IMR-90 (cell line): ENCODE measurements around the gene RSBN1L. TPM values are rescaled to one million over a fixed set of nuclear protein-coding genes. Genes with fewer than 3 reads are reported as not detected.

ENCODE experiments used
- ATAC-seq: fragments of 200-7000 bp; cut with Tn5 transposase; 2 replicates; pipeline ENCODE4 v1.9.1; 2020; ENCODE audit warnings: low read depth, mild to moderate bottlenecking, moderate library complexity
- BruUV-seq: library from RNA; stranded (reverse); fragments of 400-500 nt; replicated peaks from 2 replicates; lab custom pipeline; 2021; lab: Mats Ljungman, UMichigan
- CTCF ChIA-PET: fragments of 300-600 bp; formaldehyde crosslinking; extraction: SDS; loops from one replicate; lab custom pipeline; 2021; ENCODE audit warnings: antibody characterized with exemption; lab: Yijun Ruan, JAX
- POLR2A ChIA-PET: fragments of 300-600 bp; sonication (Branson Sonifier 250); formaldehyde crosslinking; loops from one replicate; lab custom pipeline; 2022; ENCODE audit warnings: antibody characterized with exemption; ENCODE audit not compliant: unreplicated experiment; lab: Charles Lee
- DNase-seq: peaks from one replicate; pipeline ENCODE4 v3.0.0; 2013
- H2AFZ ChIP-seq: replicated peaks from 2 replicates; pipeline ENCODE3; 2013; ENCODE audit warnings: low read length, mild to moderate bottlenecking; ENCODE audit not compliant: poor library complexity
- H2AK5ac ChIP-seq: 2 replicates; pipeline ENCODE4 v1.6.1; 2013; ENCODE audit warnings: low read depth, low read length, inconsistent platforms
- H2AK9ac ChIP-seq: replicated peaks from 2 replicates; pipeline ENCODE3; 2013; ENCODE audit warnings: mild to moderate bottlenecking, low read depth, low read length, moderate library complexity; ENCODE audit not compliant: poor library complexity
- H2BK120ac ChIP-seq: 2 replicates; pipeline ENCODE4 v1.6.1; 2013; ENCODE audit warnings: low read depth, low read length, inconsistent platforms
- H2BK15ac ChIP-seq: 3 replicates; pipeline ENCODE4 v1.6.1; 2013; ENCODE audit warnings: low read depth, low read length, inconsistent platforms
- H2BK20ac ChIP-seq: 2 replicates; pipeline ENCODE4 v1.6.1; 2013; ENCODE audit warnings: low read depth, mild to moderate bottlenecking, inconsistent platforms, low read length, moderate library complexity
- H2BK5ac ChIP-seq: 2 replicates; pipeline ENCODE4 v1.6.1; 2013; ENCODE audit warnings: mild to moderate bottlenecking, low read depth, low read length, inconsistent platforms; ENCODE audit not compliant: poor library complexity, severe bottlenecking
- H3K14ac ChIP-seq: replicated peaks from 2 replicates; pipeline ENCODE4 v1.6.1; 2013; ENCODE audit warnings: low read depth, low read length, inconsistent platforms
- H3K18ac ChIP-seq: 2 replicates; pipeline ENCODE4 v1.6.1; 2013; ENCODE audit warnings: low read depth, low read length, control low read depth
- H3K23ac ChIP-seq: 2 replicates; pipeline ENCODE4 v1.6.1; 2013; ENCODE audit warnings: low read depth, low read length, inconsistent platforms
- H3K27ac ChIP-seq: 2 replicates; pipeline ENCODE4 v1.5.1; 2013; ENCODE audit warnings: mild to moderate bottlenecking, control low read depth, low read length; ENCODE audit not compliant: insufficient read depth
- H3K27me3 ChIP-seq: 2 replicates; pipeline ENCODE4 v1.6.1; 2013; ENCODE audit warnings: low read length; ENCODE audit not compliant: control insufficient read depth, insufficient read depth
- H3K36me3 ChIP-seq: 2 replicates; pipeline ENCODE4 v1.6.1; 2013; ENCODE audit warnings: low read length, mixed read lengths; ENCODE audit not compliant: control insufficient read depth, insufficient read depth
- H3K4ac ChIP-seq: 2 replicates; pipeline ENCODE4 v1.6.1; 2013; ENCODE audit warnings: low read depth, low read length, inconsistent platforms
- H3K4me1 ChIP-seq: 2 replicates; pipeline ENCODE4 v1.6.1; 2013; ENCODE audit warnings: low read length, mixed read lengths; ENCODE audit not compliant: control insufficient read depth, insufficient read depth
- H3K4me2 ChIP-seq: 2 replicates; pipeline ENCODE4 v1.6.1; 2013; ENCODE audit warnings: low read depth, mild to moderate bottlenecking, control low read depth, low read length, moderate library complexity
- H3K4me3 ChIP-seq: 2 replicates; pipeline ENCODE4 v1.5.1; 2013; ENCODE audit warnings: low read depth, mild to moderate bottlenecking, control low read depth, low read length, moderate library complexity; ENCODE audit not compliant: insufficient read depth
- H3K56ac ChIP-seq: 2 replicates; pipeline ENCODE4 v1.6.1; 2013; ENCODE audit warnings: low read length, inconsistent platforms; ENCODE audit not compliant: insufficient read depth; ENCODE audit errors: extremely low read depth
- H3K79me1 ChIP-seq, 2 experiments: 2 replicates each; pipeline ENCODE4 v1.6.1; 2013; ENCODE audit warnings: low read length in 2 of 2, inconsistent platforms in 1 of 2, low read depth in 1 of 2
- H3K9ac ChIP-seq: 2 replicates; pipeline ENCODE4 v1.6.1; 2013; ENCODE audit warnings: low read depth, low read length, control low read depth
- H3K9me1 ChIP-seq: 2 replicates; pipeline ENCODE4 v1.6.1; 2013; ENCODE audit warnings: low read length, inconsistent platforms; ENCODE audit not compliant: insufficient read depth
- H3K9me3 ChIP-seq: 2 replicates; pipeline ENCODE4 v1.6.1; 2013; ENCODE audit warnings: low read length; ENCODE audit not compliant: control insufficient read depth, insufficient read depth
- H4K20me1 ChIP-seq: 2 replicates; pipeline ENCODE4 v1.6.1; 2013; ENCODE audit warnings: low read length, inconsistent platforms; ENCODE audit not compliant: insufficient read depth
- H4K5ac ChIP-seq: 2 replicates; pipeline ENCODE4 v1.6.1; 2013; ENCODE audit warnings: mild to moderate bottlenecking, low read depth, low read length, control low read depth
- H4K8ac ChIP-seq, 2 experiments: 2 replicates each; pipeline ENCODE4 v1.6.1; 2013; ENCODE audit warnings: low read depth in 2 of 2, low read length in 2 of 2, control low read depth in 1 of 2, inconsistent platforms in 1 of 2
- H4K91ac ChIP-seq: 2 replicates; pipeline ENCODE4 v1.6.1; 2013; ENCODE audit warnings: low read depth, low read length, inconsistent platforms; ENCODE audit not compliant: insufficient read depth
- BHLHE40 ChIP-seq: fragments of 150-350 bp; IDR thresholded peaks from 2 replicates; pipeline ENCODE4 v1.6.1; 2016; ENCODE audit warnings: mild to moderate bottlenecking, low read depth, low read length
- CEBPB ChIP-seq: IDR thresholded peaks from 2 replicates; pipeline ENCODE4 v1.6.1; 2012; ENCODE audit warnings: low read depth, low read length, improper control_type of control experiment
- CHD1 ChIP-seq: IDR thresholded peaks from 2 replicates; pipeline ENCODE4 v1.6.1; 2012; ENCODE audit warnings: low read depth, low read length, improper control_type of control experiment
- FOS ChIP-seq: fragments of 150-350 bp; IDR thresholded peaks from 2 replicates; pipeline ENCODE4 v1.6.1; 2016; ENCODE audit warnings: low read depth, low read length
- MAFK ChIP-seq: IDR thresholded peaks from 2 replicates; pipeline ENCODE4 v1.6.1; 2012; ENCODE audit warnings: low read depth, low read length, improper control_type of control experiment
- MXI1 ChIP-seq: IDR thresholded peaks from 2 replicates; pipeline ENCODE4 v1.6.1; 2012; ENCODE audit warnings: low read depth, mild to moderate bottlenecking, low read length, moderate library complexity, borderline replicate concordance
- NFE2L2 ChIP-seq: fragments of 150-350 bp; IDR thresholded peaks from 2 replicates; pipeline ENCODE4 v1.6.1; 2016; ENCODE audit warnings: low read depth, mild to moderate bottlenecking, low read length
- POLR2A ChIP-seq: IDR thresholded peaks from 2 replicates; pipeline ENCODE4 v1.6.1; 2012; ENCODE audit warnings: mild to moderate bottlenecking, low read depth, low read length
- RAD21 ChIP-seq: IDR thresholded peaks from 2 replicates; pipeline ENCODE4 v1.6.1; 2012; ENCODE audit warnings: low read length, improper control_type of control experiment
- RCOR1 ChIP-seq: IDR thresholded peaks from 2 replicates; pipeline ENCODE4 v1.6.1; 2012; ENCODE audit warnings: mild to moderate bottlenecking, low read length, improper control_type of control experiment; ENCODE audit not compliant: insufficient replicate concordance
- RFX5 ChIP-seq: IDR thresholded peaks from 2 replicates; pipeline ENCODE4 v1.8.0; 2012; ENCODE audit warnings: low read depth, mild to moderate bottlenecking, low read length, moderate library complexity
- SMC3 ChIP-seq: fragments of 150-350 bp; IDR thresholded peaks from 2 replicates; pipeline ENCODE4 v1.6.1; 2016; ENCODE audit warnings: low read depth, mild to moderate bottlenecking, antibody characterized with exemption, low read length, moderate library complexity
- WGBS, 2 experiments: methylation state at CpG; one replicate each; pipeline versions ENCODE4 v1.1.5 to v1.1.7; 2013; ENCODE audit warnings: missing lambda C conversion rate in 2 of 2; ENCODE audit not compliant: insufficient read length in 1 of 2; ENCODE audit errors: extremely low coverage in 2 of 2; 5-methylcytosine and 5-hydroxymethylcytosine counted together
- dilution Hi-C: fragments of 300-500 bp; cut with HindIII; formaldehyde crosslinking; loops from one replicate; pipeline ENCODE4 v1.14.3; 2018; ENCODE audit warnings: low sequenced_read_pairs; ENCODE audit not compliant: unreplicated experiment
- in situ Hi-C: fragments of 300-500 bp; cut with MboI; formaldehyde crosslinking; loops from 3 replicates; pipeline ENCODE4 v1.14.3; 2019; ENCODE audit warnings: low sequenced_read_pairs, inconsistent platforms, mixed read lengths
- intact Hi-C: fragments of 100-400 bp; cut with micrococcal nuclease; formaldehyde crosslinking; loops from 2 replicates; pipeline ENCODE4 v1.10.0; 2022
- polyA plus RNA-seq, 3 experiments: library from polyadenylated mRNA; depleted of rRNA; stranded (reverse); fragments of >200 nt; gene quantifications; 2 replicates each; pipeline ENCODE4 v1.2.3, GENCODE V29; 2012; ENCODE audit warnings: low replicate concordance in 1 of 3
- total RNA-seq: library from RNA; depleted of rRNA; stranded (reverse); fragments of >200 nt; gene quantifications from 2 replicates; pipeline ENCODE4 v1.2.3, GENCODE V29; 2012
- TF ChIP-seq, protein P1 (sequence below): conservative IDR thresholded peaks from 2 replicates; pipeline ENCODE4 v1.5.1; 2012; ENCODE audit warnings: mild to moderate bottlenecking, low read depth, low read length, improper control_type of control experiment
- TF ChIP-seq, protein P2 (sequence below): fragments of 150-350 bp; IDR thresholded peaks from 2 replicates; pipeline ENCODE4 v1.6.1; 2017; ENCODE audit warnings: mild to moderate bottlenecking, antibody characterized with exemption, low read length, low read depth

RSBN1L gene
- total and polyA plus RNA-seq, 2 of the 4 experiments (the other 2 are of a cell fraction), result 7.8 to 14.7 TPM

DNA sequence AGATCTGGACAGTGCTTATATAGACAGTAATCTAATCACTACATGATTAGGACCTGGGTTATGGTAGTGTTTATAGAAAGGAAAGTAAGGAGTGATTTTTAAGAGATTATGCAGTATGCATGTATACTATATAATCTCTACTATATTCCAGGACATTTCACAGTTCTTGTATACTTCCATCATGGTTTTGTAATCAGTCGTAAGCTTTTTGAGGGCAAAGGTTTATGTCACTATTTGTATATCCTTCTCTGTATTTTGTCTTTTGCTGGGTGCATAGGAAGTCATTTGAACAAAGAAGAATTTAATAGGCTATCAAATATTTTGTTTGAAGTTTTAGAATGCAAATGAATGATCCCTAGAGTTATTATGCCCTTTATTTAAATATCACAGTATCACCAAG lies 39.2 kb downstream of the RSBN1L start:
- Histone ChIP-seq H3K36me3 (peaks cover 2% of the 10 kb centered on the region; the same call in 1 of the 2 replicates), H2BK5ac (no peak overlapping the region), H3K23ac (no peak overlapping the region), H3K27ac (no peak overlapping the region), H3K9ac (no peak overlapping the region), H4K5ac (no peak overlapping the region), H3K9me1 (peaks cover 3% of the 10 kb centered on the region; the same call in 1 of the 2 replicates), H4K91ac (no peak overlapping the region), H2AK9ac (no peak overlapping the region), H4K8ac (no peak overlapping the region), H2BK20ac (no peak overlapping the region), H3K4me1 (peaks cover 6% of the 10 kb centered on the region; the same call in 1 of the 2 replicates), H2BK120ac (no peak overlapping the region), H3K56ac (no peak overlapping the region), H2BK15ac (no peak overlapping the region), H3K14ac (no peak overlapping the region), H3K4me2 (no peak overlapping the region), H3K4me3 (no peak overlapping the region), H4K20me1 (peaks cover 29% of the 10 kb centered on the region; the same call in 1 of the 2 replicates), H3K4ac (no peak overlapping the region), H2AK5ac (no peak overlapping the region), H3K9me3 (no peaks in the 10 kb centered on the region), H3K79me1 (peaks cover 10 to 59% of the 10 kb centered on the region in 2 experiments), H2AFZ (no peak overlapping the region), H3K18ac (no peak overlapping the region), H3K27me3 (no peaks in the 10 kb centered on the region)
- in situ Hi-C loops, result no loop called here
- DNase-seq, result no peak
- dilution Hi-C loops, result no loop called here
- BruUV-seq, result no TSS peak
- no peak for TF ChIP-seq RAD21
- TF ChIP-seq MXI1, result no peak
- TF ChIP-seq, protein P1, sequence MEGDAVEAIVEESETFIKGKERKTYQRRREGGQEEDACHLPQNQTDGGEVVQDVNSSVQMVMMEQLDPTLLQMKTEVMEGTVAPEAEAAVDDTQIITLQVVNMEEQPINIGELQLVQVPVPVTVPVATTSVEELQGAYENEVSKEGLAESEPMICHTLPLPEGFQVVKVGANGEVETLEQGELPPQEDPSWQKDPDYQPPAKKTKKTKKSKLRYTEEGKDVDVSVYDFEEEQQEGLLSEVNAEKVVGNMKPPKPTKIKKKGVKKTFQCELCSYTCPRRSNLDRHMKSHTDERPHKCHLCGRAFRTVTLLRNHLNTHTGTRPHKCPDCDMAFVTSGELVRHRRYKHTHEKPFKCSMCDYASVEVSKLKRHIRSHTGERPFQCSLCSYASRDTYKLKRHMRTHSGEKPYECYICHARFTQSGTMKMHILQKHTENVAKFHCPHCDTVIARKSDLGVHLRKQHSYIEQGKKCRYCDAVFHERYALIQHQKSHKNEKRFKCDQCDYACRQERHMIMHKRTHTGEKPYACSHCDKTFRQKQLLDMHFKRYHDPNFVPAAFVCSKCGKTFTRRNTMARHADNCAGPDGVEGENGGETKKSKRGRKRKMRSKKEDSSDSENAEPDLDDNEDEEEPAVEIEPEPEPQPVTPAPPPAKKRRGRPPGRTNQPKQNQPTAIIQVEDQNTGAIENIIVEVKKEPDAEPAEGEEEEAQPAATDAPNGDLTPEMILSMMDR, result no peak
- no peak for TF ChIP-seq POLR2A
- no peak for TF ChIP-seq RCOR1
- no peak for TF ChIP-seq FOS
- TF ChIP-seq RFX5, result no peak
- TF ChIP-seq CHD1, result no peak
- TF ChIP-seq NFE2L2, result no peak
- TF ChIP-seq, protein P2, sequence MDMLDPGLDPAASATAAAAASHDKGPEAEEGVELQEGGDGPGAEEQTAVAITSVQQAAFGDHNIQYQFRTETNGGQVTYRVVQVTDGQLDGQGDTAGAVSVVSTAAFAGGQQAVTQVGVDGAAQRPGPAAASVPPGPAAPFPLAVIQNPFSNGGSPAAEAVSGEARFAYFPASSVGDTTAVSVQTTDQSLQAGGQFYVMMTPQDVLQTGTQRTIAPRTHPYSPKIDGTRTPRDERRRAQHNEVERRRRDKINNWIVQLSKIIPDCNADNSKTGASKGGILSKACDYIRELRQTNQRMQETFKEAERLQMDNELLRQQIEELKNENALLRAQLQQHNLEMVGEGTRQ, result no peak
- no peak for TF ChIP-seq BHLHE40
- no peak for TF ChIP-seq CEBPB
- TF ChIP-seq SMC3, result no peak
- no peak for TF ChIP-seq MAFK
- ChIA-PET CTCF (no interaction called here), POLR2A (interaction anchor here (0.6 kb wide), 1 partner anchor 200 kb away, joined by 6 read pairs; no protein-coding TSS in a partner anchor)
- ATAC-seq, result no peak
- WGBS, 2 experiments, result no CpG with 5 or more reads among the region's 1 CpG
- intact Hi-C loops, result loop anchor here (5.0 kb wide), 1 partner anchor 38 kb away; the partner anchor contains the start of gene RSBN1L
